ENCODE measurements around the gene TOX3.
A peak's percentile ranks its signal among the peaks of the same experiment; 100 is the strongest.

TOX3 gene

GRCh38 chr16:52547834-52548215 is 882 bp upstream of the TOX3 start:
- DNase-seq: no peak
- no peak overlapping the region for H3K27ac ChIP-seq
- no peaks in the 10 kb centered on the region for H3K9me3 ChIP-seq
- H3K27me3 ChIP-seq: peaks cover 0 to 52% of the 10 kb centered on the region in 2 donors
- no peak for TF ChIP-seq CTCF (IDR thresholded peaks at IDR 0.05)
- no peak overlapping the region for H3K4me3 ChIP-seq
- H3K4me1 ChIP-seq: peaks cover 0 to 23% (median 18%) of the 10 kb centered on the region in 4 donors
- intact Hi-C loops (cut with DNase I; ENCODE audit: low total_unique reads): no loop called here
- H3K36me3 ChIP-seq: no peaks in the 10 kb centered on the region

- intact Hi-C loops (cut with DNase I; ENCODE audit: low total_unique reads): no loop called here
- no peaks in the 10 kb centered on the region for H3K36me3 ChIP-seq
- DNase-seq: no peak
- H3K27me3 ChIP-seq: peaks cover 0 to 58% of the 10 kb centered on the region in 2 donors
- no peak overlapping the region for H3K27ac ChIP-seq
- peaks cover 0 to 23% (median 18%) of the 10 kb centered on the region in 4 donors for H3K4me1 ChIP-seq
- no peak for TF ChIP-seq CTCF (IDR thresholded peaks at IDR 0.05)
- no peaks in the 10 kb centered on the region for H3K9me3 ChIP-seq
- H3K4me3 ChIP-seq: peak overlapping the region; percentile 14 to 42
These were observed 496 bp downstream of the TOX3 start for GRCh38 chr16:52546291-52547003.

GRCh38 chr16:52545898-52546266 is 1.1 kb downstream of the TOX3 start:
- TF ChIP-seq CTCF (IDR thresholded peaks at IDR 0.05): no peak
- H3K27me3 ChIP-seq: peaks cover 0 to 58% of the 10 kb centered on the region in 2 donors
- DNase-seq: no peak
- H3K4me1 ChIP-seq: peaks cover 0 to 23% (median 18%) of the 10 kb centered on the region in 4 donors
- no peak overlapping the region for H3K27ac ChIP-seq
- no peaks in the 10 kb centered on the region for H3K9me3 ChIP-seq
- intact Hi-C loops (cut with DNase I; ENCODE audit: low total_unique reads): no loop called here
- H3K4me3 ChIP-seq: peak overlapping the region in 1 of 2 donors; percentile 42
- H3K36me3 ChIP-seq: no peaks in the 10 kb centered on the region

- Histone ChIP-seq H3K36me3 (no peaks in the 10 kb centered on the region), H3K4me3 (peak overlapping the region in 1 of 2 donors; percentile 28), H3K27me3 (peaks cover 0 to 58% of the 10 kb centered on the region in 2 donors), H3K4me1 (peaks cover 0 to 23% (median 18%) of the 10 kb centered on the region in 4 donors), H3K27ac (no peak overlapping the region), H3K9me3 (no peaks in the 10 kb centered on the region)
- intact Hi-C loops (cut with DNase I; ENCODE audit: low total_unique reads): no loop called here
- no peak for DNase-seq
- TF ChIP-seq CTCF (IDR thresholded peaks at IDR 0.05): no peak
These were observed 1.6 kb downstream of the TOX3 start for GRCh38 chr16:52545222-52545897.

GRCh38 chr16:52544703-52545102 is 2.2 kb downstream of the TOX3 start:
- intact Hi-C loops (cut with DNase I; ENCODE audit: low total_unique reads): no loop called here
- H3K4me3 ChIP-seq: no peak overlapping the region
- no peak overlapping the region for H3K27ac ChIP-seq
- no peak for DNase-seq
- TF ChIP-seq CTCF (IDR thresholded peaks at IDR 0.05): no peak
- H3K9me3 ChIP-seq: no peaks in the 10 kb centered on the region
- H3K4me1 ChIP-seq: peaks cover 0 to 23% (median 18%) of the 10 kb centered on the region in 4 donors
- no peaks in the 10 kb centered on the region for H3K36me3 ChIP-seq
- H3K27me3 ChIP-seq: peaks cover 0 to 58% of the 10 kb centered on the region in 2 donors
